HepG2 (cell line): Measurements from ENCODE around the gene ANAPC10. TPM values are rescaled to one million over a fixed set of nuclear protein-coding genes. Genes with fewer than 3 reads are reported as not detected.

Experiments used
- ATF7 ChIP-seq, 2 experiments: fragments of 450-650 bp in 1 of 2; sonication (generic) in 1 of 2; formaldehyde crosslinking in 1 of 2; IDR thresholded peaks; 2 replicates each; pipeline versions ENCODE4 v1.4.0 to v1.6.1; 2016 to 2020; ENCODE audit warnings: antibody characterized with exemption in 1 of 2, mild to moderate bottlenecking in 1 of 2, missing genetic modification reagents in 1 of 2
- CCAR2 ChIP-seq: fragments of 200-400 bp; formaldehyde crosslinking; optimal IDR thresholded peaks from 2 replicates; pipeline ENCODE3; 2018; ENCODE audit warnings: low read depth, mild to moderate bottlenecking, low read length, moderate library complexity
- FOXO1 ChIP-seq: sonication (generic); formaldehyde crosslinking; IDR thresholded peaks from 2 replicates; pipeline ENCODE4 v1.4.0; 2020; ENCODE audit warnings: missing genetic modification reagents
- JUND ChIP-seq: sonication (generic); formaldehyde crosslinking; IDR thresholded peaks from 2 replicates; pipeline ENCODE4 v1.8.0; 2022; ENCODE audit warnings: mild to moderate bottlenecking, missing genetic modification reagents
- MAFF ChIP-seq: IDR thresholded peaks from 2 replicates; pipeline ENCODE4 v1.6.1; 2011; ENCODE audit warnings: low read depth, low read length, improper control_type of control experiment
- MBD4 ChIP-seq: IDR thresholded peaks from 2 replicates; pipeline ENCODE4 v1.6.1; 2012; ENCODE audit warnings: low read length, inconsistent platforms, borderline replicate concordance
- MYC ChIP-seq: sonication (generic); formaldehyde crosslinking; IDR thresholded peaks from 2 replicates; pipeline ENCODE4 v1.9.0; 2021; ENCODE audit warnings: missing genetic modification reagents, borderline replicate concordance
- NCOA1 ChIP-seq: sonication (generic); formaldehyde crosslinking; IDR thresholded peaks from 2 replicates; pipeline ENCODE4 v1.9.0; 2021; ENCODE audit warnings: missing genetic modification reagents
- RCOR2 ChIP-seq: IDR thresholded peaks from 2 replicates; pipeline ENCODE4 v1.6.1; 2016; ENCODE audit warnings: missing biosample characterization, missing genetic modification reagents
- RELA ChIP-seq: sonication (generic); formaldehyde crosslinking; IDR thresholded peaks from 2 replicates; pipeline ENCODE4 v1.4.0; 2020; ENCODE audit warnings: missing genetic modification reagents
- SKI ChIP-seq: fragments of 450-650 bp; IDR thresholded peaks from one replicate; pipeline ENCODE4 v1.6.1; 2018; ENCODE audit warnings: mild to moderate bottlenecking; ENCODE audit not compliant: partially characterized antibody
- SOX13 ChIP-seq, 3 experiments: fragments of 450-650 bp in 1 of 3; sonication (generic) in 1 of 3; formaldehyde crosslinking in 1 of 3; IDR thresholded peaks in 2 of 3; conservative IDR thresholded peaks in 1 of 3; 2 replicates each; pipeline versions ENCODE4 v1.5.0 to v1.6.1; 2016 to 2020; ENCODE audit warnings: antibody characterized with exemption in 1 of 3, mild to moderate bottlenecking in 1 of 3, missing compliant biosample characterization in 1 of 3, missing genetic modification reagents in 1 of 3, moderate library complexity in 1 of 3
- ZNF768 ChIP-seq: sonication (generic); formaldehyde crosslinking; IDR thresholded peaks from 2 replicates; pipeline ENCODE4 v1.4.0; 2020; ENCODE audit warnings: missing genetic modification reagents
- ZSCAN12 ChIP-seq: sonication (generic); formaldehyde crosslinking; IDR thresholded peaks from 2 replicates; pipeline ENCODE4 v1.9.0; 2021; ENCODE audit warnings: mild to moderate bottlenecking, missing genetic modification reagents
- polyA plus RNA-seq, 8 experiments: library from polyadenylated mRNA; depleted of rRNA in 3 of 8; stranded (reverse) in 7 of 8; unstranded in 1 of 8; fragments of >200 nt; fragmentation: Illumina TruSeq in 4 of 8; extraction: Trizol in 4 of 8; gene quantifications; 2 replicates each; pipeline versions ENCODE4 v1.2.1 to v1.2.3, GENCODE V29; 2011 to 2016; ENCODE audit warnings: low read depth in 4 of 8, missing spikeins in 1 of 8, mixed read lengths in 1 of 8; ENCODE audit not compliant: insufficient read depth in 1 of 8
- total RNA-seq, 5 experiments: library from RNA; depleted of rRNA; stranded (reverse); fragments of >200 nt; fragmentation: Illumina TruSeq; extraction: Trizol; gene quantifications; 2 replicates each; pipeline ENCODE4 v1.2.3, GENCODE V29; 2016; ENCODE audit warnings: low read depth in 1 of 5
- TF ChIP-seq, protein P1 (sequence below), 2 experiments: sonication (generic) in 1 of 2; formaldehyde crosslinking in 1 of 2; IDR thresholded peaks; 2 replicates each; pipeline versions ENCODE4 v1.4.0 to v1.6.1; 2016 to 2020; ENCODE audit warnings: borderline replicate concordance in 1 of 2, low read depth in 1 of 2, mild to moderate bottlenecking in 1 of 2, missing genetic modification reagents in 1 of 2
- TF ChIP-seq, protein P2 (sequence below): sonication (generic); formaldehyde crosslinking; IDR thresholded peaks from 2 replicates; pipeline ENCODE4 v1.8.1; 2022; ENCODE audit warnings: low read depth, mild to moderate bottlenecking, missing genetic modification reagents
- TF ChIP-seq, protein P3 (sequence below), 2 experiments: fragments of 450-650 bp in 1 of 2; sonication (generic) in 1 of 2; formaldehyde crosslinking; IDR thresholded peaks; 2 replicates each; pipeline versions ENCODE4 v1.5.0 to v1.8.0; 2020 to 2022; ENCODE audit warnings: mild to moderate bottlenecking in 1 of 2, missing genetic modification reagents in 1 of 2

ANAPC10 gene
- total and polyA plus RNA-seq, 2 of the 13 experiments (the other 11 are each of a cell fraction or from before 2014, with no cell fraction given): 21.9 to 32.7 TPM

DNA sequence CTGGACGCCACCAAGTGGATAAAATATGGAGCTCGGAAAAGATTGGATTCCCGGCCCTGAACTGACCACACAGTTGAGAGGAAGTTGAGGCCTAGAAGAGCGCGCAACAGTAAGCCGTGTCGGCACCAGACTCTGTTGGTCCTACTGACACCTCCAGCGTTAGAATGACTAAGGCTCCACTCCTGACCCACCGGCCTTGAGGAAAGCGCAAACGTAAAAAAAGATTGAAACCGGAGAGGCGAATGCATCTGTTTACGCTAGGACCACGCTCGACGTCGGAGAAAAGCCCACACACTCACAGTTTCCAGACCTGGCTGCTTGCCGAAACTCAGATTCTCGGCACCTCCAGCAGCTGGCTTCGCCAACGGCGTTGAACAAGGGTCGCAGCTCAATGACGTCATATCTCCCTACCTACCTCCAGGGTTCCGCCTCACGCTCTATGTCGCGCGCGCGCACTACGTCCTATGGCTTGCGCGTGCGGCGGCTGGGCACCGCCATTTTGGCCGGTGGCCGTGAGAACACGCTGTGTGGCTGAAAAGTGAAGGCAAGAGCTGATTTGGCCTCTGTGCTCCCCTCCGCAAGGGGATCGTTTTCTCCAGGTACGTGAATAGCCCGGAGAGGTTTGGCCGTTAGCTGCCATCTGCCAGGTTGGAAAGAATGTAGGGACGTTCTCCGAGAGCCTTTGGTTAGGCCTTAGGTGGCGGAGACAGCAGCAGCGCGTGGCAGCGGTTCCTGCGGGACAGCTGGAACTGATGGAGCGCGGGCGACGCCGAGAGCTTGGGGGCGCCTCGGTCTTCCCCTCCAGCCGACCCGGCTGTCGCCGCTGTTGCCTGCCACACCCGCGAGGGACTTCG lies at the start of gene ANAPC10, which contains the start of gene ABCE1 (continued):
- TF ChIP-seq, protein P1, sequence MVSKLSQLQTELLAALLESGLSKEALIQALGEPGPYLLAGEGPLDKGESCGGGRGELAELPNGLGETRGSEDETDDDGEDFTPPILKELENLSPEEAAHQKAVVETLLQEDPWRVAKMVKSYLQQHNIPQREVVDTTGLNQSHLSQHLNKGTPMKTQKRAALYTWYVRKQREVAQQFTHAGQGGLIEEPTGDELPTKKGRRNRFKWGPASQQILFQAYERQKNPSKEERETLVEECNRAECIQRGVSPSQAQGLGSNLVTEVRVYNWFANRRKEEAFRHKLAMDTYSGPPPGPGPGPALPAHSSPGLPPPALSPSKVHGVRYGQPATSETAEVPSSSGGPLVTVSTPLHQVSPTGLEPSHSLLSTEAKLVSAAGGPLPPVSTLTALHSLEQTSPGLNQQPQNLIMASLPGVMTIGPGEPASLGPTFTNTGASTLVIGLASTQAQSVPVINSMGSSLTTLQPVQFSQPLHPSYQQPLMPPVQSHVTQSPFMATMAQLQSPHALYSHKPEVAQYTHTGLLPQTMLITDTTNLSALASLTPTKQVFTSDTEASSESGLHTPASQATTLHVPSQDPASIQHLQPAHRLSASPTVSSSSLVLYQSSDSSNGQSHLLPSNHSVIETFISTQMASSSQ (IDR thresholded peaks at IDR 0.05; ENCODE audit: low read depth): peak; percentile 35; the same call in 1 of the 2 replicates
- TF ChIP-seq, protein P1 (CRISPR knock-in tag; IDR thresholded peaks at IDR 0.05; ENCODE audit: borderline replicate concordance): peak; percentile 64
- TF ChIP-seq SKI (no peak), NCOA1 (peak; percentile 75; the same call in 1 of the 2 replicates), ZSCAN12 (CRISPR knock-in tag) (no peak), ZNF768 (CRISPR knock-in tag) (peak; percentile 64), MAFF (no peak), JUND (CRISPR knock-in tag) (peak; percentile 12; the same call in 1 of the 2 replicates), MBD4 (no peak), SOX13 (IDR thresholded peaks at IDR 0.05) (0 out of 2 replicates have a peak, but pooled peaks have one; percentile 41), SOX13 (CRISPR knock-in tag; conservative IDR thresholded peaks at IDR 0.05 in 1 of 2, IDR thresholded peaks at IDR 0.05 in 1 of 2) (no peak), RCOR2 (peak; percentile 52; the same call in 1 of the 2 replicates), MYC (CRISPR knock-in tag) (peak; percentile 100), CCAR2 (no peak), ATF7 (IDR thresholded peaks at IDR 0.05) (peak; percentile 100), ATF7 (CRISPR knock-in tag; IDR thresholded peaks at IDR 0.05) (peak; percentile 98), FOXO1 (CRISPR knock-in tag) (0 out of 2 replicates have a peak, but pooled peaks have one; percentile 36), RELA (CRISPR knock-in tag) (0 out of 2 replicates have a peak, but pooled peaks have one; percentile 35)
- TF ChIP-seq, protein P2, sequence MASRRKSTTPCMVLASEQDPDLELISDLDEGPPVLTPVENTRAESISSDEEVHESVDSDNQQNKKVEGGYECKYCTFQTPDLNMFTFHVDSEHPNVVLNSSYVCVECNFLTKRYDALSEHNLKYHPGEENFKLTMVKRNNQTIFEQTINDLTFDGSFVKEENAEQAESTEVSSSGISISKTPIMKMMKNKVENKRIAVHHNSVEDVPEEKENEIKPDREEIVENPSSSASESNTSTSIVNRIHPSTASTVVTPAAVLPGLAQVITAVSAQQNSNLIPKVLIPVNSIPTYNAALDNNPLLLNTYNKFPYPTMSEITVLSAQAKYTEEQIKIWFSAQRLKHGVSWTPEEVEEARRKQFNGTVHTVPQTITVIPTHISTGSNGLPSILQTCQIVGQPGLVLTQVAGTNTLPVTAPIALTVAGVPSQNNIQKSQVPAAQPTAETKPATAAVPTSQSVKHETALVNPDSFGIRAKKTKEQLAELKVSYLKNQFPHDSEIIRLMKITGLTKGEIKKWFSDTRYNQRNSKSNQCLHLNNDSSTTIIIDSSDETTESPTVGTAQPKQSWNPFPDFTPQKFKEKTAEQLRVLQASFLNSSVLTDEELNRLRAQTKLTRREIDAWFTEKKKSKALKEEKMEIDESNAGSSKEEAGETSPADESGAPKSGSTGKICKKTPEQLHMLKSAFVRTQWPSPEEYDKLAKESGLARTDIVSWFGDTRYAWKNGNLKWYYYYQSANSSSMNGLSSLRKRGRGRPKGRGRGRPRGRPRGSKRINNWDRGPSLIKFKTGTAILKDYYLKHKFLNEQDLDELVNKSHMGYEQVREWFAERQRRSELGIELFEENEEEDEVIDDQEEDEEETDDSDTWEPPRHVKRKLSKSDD (CRISPR knock-in tag): peak; percentile 98
- TF ChIP-seq, protein P3, sequence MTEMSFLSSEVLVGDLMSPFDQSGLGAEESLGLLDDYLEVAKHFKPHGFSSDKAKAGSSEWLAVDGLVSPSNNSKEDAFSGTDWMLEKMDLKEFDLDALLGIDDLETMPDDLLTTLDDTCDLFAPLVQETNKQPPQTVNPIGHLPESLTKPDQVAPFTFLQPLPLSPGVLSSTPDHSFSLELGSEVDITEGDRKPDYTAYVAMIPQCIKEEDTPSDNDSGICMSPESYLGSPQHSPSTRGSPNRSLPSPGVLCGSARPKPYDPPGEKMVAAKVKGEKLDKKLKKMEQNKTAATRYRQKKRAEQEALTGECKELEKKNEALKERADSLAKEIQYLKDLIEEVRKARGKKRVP (CRISPR knock-in tag; IDR thresholded peaks at IDR 0.05): peak in 1 of 2 experiments; percentile 61; a peak in 2 of 4 replicates
